ENCODE results near the gene RUNX3.

DNA sequence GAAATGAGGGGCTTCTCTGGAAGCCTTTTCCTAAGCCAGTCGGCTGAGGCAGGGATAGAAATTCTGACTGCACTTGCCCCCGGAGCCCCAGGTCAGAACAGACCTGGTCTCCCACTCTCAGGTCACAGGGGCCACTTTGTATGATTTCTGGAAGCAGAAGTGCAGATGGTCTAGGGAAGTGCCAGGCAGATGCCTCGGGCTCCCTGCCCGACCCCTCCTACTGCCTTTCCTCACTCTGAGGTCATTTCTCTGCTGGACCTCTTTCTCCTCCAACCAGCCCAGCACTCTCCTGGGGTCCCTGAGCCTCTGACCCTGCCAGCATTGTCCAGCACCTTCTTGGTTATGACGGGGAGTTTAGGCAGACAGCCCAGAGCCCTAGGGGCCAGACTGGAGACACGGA lies 8.7 kb downstream of the RUNX3 start:
- TF ChIP-seq, protein P1, sequence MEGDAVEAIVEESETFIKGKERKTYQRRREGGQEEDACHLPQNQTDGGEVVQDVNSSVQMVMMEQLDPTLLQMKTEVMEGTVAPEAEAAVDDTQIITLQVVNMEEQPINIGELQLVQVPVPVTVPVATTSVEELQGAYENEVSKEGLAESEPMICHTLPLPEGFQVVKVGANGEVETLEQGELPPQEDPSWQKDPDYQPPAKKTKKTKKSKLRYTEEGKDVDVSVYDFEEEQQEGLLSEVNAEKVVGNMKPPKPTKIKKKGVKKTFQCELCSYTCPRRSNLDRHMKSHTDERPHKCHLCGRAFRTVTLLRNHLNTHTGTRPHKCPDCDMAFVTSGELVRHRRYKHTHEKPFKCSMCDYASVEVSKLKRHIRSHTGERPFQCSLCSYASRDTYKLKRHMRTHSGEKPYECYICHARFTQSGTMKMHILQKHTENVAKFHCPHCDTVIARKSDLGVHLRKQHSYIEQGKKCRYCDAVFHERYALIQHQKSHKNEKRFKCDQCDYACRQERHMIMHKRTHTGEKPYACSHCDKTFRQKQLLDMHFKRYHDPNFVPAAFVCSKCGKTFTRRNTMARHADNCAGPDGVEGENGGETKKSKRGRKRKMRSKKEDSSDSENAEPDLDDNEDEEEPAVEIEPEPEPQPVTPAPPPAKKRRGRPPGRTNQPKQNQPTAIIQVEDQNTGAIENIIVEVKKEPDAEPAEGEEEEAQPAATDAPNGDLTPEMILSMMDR (IDR thresholded peaks at IDR 0.05 in 2 of 3, conservative IDR thresholded peaks at IDR 0.05 in 1 of 3; ENCODE audit: borderline replicate concordance in 1 of 3, insufficient read depth in 1 of 3, low read depth in 2 of 3, low read length in 2 of 3): no peak
- no peak for TF ChIP-seq SP1 (IDR thresholded peaks at IDR 0.05; ENCODE audit: low read depth)
- TF ChIP-seq, protein P2, sequence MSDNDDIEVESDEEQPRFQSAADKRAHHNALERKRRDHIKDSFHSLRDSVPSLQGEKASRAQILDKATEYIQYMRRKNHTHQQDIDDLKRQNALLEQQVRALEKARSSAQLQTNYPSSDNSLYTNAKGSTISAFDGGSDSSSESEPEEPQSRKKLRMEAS (IDR thresholded peaks at IDR 0.05): no peak
- no peak for TF ChIP-seq EZH2phosphoT487 (IDR thresholded peaks at IDR 0.05; ENCODE audit: borderline replicate concordance)
- TF ChIP-seq POLR2AphosphoS5 (IDR thresholded peaks at IDR 0.05; ENCODE audit: low read depth, low read length): no peak
